ENCODE results near the gene KHK.

KHK gene

DNA sequence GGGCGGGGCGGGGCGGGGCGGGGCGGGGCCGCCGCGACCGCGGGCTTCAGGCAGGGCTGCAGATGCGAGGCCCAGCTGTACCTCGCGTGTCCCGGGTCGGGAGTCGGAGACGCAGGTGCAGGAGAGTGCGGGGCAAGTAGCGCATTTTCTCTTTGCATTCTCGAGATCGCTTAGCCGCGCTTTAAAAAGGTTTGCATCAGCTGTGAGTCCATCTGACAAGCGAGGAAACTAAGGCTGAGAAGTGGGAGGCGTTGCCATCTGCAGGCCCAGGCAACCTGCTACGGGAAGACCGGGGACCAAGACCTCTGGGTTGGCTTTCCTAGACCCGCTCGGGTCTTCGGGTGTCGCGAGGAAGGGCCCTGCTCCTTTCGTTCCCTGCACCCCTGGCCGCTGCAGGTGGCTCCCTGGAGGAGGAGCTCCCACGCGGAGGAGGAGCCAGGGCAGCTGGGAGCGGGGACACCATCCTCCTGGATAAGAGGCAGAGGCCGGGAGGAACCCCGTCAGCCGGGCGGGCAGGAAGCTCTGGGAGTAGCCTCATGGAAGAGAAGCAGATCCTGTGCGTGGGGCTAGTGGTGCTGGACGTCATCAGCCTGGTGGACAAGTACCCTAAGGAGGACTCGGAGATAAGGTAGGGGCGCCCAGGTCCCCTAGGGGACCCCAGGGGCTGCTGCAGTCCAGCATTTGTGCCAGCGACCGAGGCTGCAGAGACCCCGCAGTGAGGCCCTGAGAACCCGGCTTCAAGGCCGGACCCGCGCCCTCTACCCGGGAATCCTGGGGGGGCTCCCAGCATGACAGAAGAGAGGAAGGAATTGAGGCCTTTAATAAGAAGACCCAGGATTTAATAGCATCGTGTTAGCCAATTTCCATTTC, at the start of gene KHK:
KHK (plus strand) TSS at position 49 of the 870 bp plus-strand sequence; CDS start at position 537, 488 bp downstream.
- Mint-ChIP-seq H3K27me3 (no peaks in the 10 kb centered on the region), H3K4me3 (peak within 1 kb of the TSS; percentile 80), H3K9me3 (no peaks in the 10 kb centered on the region), H3K27ac (peak within 1 kb of the TSS; percentile 90), H3K36me3 (peaks cover 4% of the 10 kb centered on the region), H3K4me1 (peaks cover 56% of the 10 kb centered on the region)
- DNase-seq, result peak; percentile 57
- CTCF ChIA-PET, result interaction anchor here (0.9 to 2.6 kb wide), 6 partner anchors 10 to 216 kb away, joined by 3 to 10 read pairs (median 3); no protein-coding TSS in a partner anchor

DNA sequence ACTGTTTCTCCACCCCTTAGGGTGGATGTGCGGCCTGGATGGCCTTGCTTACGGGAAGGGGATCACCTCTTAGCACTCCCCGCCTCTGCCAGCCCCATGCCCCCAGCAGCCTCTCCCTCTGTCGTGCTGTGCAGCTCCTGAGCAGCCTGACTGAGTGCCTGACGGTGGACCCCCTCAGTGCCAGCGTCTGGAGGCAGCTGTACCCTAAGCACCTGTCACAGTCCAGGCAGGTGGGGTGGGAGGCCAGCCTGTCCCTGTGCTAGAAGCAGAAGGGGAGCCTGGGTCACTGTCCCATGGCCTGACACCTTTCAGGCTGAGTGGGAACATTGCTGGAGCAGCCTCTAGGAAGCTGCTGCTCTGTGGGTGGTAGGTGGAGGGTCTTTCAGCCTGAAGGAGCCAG, 48.6 kb upstream of the KHK start:
- no peak for DNase-seq
- H3K36me3 Mint-ChIP-seq, result peaks cover 68% of the 10 kb centered on the region
- no peak overlapping the region for H3K27ac Mint-ChIP-seq
- peaks cover 25% of the 10 kb centered on the region for H3K4me1 Mint-ChIP-seq
- H3K27me3 Mint-ChIP-seq, result no peaks in the 10 kb centered on the region
- CTCF ChIA-PET, result interaction anchor here (1.0 to 1.7 kb wide), 2 partner anchors 11 to 12 kb away, joined by 3 to 4 read pairs; no protein-coding TSS in a partner anchor
- no peak overlapping the region for H3K4me3 Mint-ChIP-seq
- no peaks in the 10 kb centered on the region for H3K9me3 Mint-ChIP-seq

DNA sequence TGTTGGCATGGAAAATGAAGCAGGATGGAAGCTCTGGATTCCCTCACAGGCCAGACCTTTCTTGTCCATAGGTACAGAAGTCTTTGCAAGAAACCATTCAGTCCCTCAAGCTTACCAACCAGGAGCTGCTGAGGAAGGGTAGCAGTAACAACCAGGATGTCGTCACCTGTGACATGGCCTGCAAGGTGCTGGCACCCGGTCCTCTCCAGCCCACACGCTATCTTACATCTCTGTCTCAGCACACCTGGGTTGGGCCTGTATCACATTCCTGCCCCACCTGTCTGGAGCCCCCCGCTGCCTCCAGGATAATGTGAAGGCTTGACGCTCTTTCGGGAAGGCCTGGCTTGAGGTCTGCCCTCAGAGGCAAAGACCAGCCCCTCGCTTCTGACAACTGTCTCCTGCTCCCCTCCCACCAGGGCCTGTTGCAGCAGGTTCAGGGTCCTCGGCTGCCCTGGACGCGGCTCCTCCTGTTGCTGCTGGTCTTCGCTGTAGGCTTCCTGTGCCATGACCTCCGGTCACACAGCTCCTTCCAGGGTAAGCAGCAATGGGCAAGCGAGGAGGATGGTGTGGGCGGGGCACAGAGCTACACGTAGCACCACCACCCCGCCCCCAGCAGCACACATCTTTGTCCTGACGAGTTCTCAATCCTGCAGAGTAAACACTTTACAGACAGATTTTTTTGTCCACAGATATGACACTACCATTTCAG, 47.8 kb upstream of the KHK start:
- H3K4me1 Mint-ChIP-seq, result peaks cover 19% of the 10 kb centered on the region
- CTCF ChIA-PET, result interaction anchor here (1.0 to 1.7 kb wide), 2 partner anchors 11 to 12 kb away, joined by 3 to 4 read pairs; no protein-coding TSS in a partner anchor
- no peaks in the 10 kb centered on the region for H3K27me3 Mint-ChIP-seq
- H3K9me3 Mint-ChIP-seq, result no peaks in the 10 kb centered on the region
- DNase-seq, result no peak
- no peak overlapping the region for H3K4me3 Mint-ChIP-seq
- H3K36me3 Mint-ChIP-seq, result peaks cover 64% of the 10 kb centered on the region
- H3K27ac Mint-ChIP-seq, result peak overlapping the region; percentile 62

DNA sequence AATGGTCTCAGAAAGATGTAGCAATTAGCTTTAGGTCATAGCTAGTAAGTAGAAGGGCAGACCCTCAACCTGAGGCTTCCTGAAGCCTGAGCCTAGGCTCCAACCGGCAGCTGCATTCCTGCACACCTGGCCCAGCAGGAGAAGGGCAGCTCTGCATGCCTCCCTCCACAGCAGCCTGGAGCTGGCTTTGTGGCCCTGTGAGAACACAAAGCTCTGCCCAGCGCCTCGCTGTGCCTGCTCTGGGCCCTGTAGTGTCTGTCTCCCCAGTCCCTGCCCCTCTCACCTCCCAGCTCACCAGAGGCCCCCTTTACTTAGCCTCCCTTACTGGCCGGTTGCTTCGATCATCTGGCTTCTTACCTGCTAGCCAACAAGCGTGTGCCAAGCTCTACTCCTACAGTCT, 47.1 kb upstream of the KHK start:
- Mint-ChIP-seq H3K9me3 (no peaks in the 10 kb centered on the region), H3K36me3 (peaks cover 59% of the 10 kb centered on the region), H3K4me1 (peaks cover 13% of the 10 kb centered on the region), H3K4me3 (no peak overlapping the region), H3K27me3 (no peaks in the 10 kb centered on the region), H3K27ac (no peak overlapping the region)
- CTCF ChIA-PET, result no interaction called here
- DNase-seq, result no peak

DNA sequence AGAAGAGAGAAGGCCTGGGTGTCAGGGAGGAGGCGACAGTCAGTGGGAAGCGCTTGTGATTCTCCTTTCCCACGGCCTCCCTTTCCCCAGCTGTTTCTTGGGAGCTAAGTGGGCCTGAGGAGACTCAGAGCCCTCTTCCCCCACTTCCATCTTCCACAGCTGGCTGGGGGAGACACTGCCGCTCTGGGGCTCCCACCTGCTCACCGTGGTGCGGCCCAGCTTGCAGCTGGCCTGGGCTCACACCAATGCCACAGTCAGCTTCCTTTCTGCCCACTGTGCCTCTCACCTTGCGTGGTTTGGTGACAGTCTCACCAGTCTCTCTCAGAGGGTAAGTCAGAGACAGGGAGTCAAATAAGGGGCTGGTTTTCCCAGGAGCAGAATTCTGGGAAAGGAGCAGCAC, 46.7 kb upstream of the KHK start:
- peaks cover 9% of the 10 kb centered on the region for H3K4me1 Mint-ChIP-seq
- CTCF ChIA-PET, result interaction anchor here (1.5 kb wide), 1 partner anchor 78 kb away, joined by 5 read pairs; no protein-coding TSS in a partner anchor

DNA sequence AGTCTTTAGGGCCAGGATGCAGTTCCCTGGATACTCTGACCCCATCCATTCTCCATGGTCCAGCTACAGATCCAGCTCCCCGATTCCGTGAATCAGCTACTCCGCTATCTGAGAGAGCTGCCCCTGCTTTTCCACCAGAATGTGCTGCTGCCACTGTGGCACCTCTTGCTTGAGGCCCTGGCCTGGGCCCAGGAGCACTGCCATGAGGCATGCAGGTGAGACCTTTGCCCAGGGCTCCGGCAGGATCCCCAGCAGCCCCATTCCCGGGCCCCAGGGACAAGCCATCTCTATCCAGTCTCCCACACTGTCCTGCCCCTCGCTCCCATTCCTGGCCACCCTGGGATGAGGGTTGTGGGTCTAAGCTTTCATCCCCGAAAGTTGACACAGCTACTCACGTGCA, 46.3 kb upstream of the KHK start:
- Mint-ChIP-seq H3K27me3 (no peaks in the 10 kb centered on the region), H3K4me1 (peaks cover 4% of the 10 kb centered on the region), H3K9me3 (no peaks in the 10 kb centered on the region), H3K4me3 (no peak overlapping the region), H3K36me3 (peaks cover 55% of the 10 kb centered on the region), H3K27ac (no peak overlapping the region)
- CTCF ChIA-PET, result interaction anchor here (1.5 kb wide), 1 partner anchor 78 kb away, joined by 5 read pairs; no protein-coding TSS in a partner anchor
- DNase-seq, result no peak

More for the DNA sequence above, 46.7 kb upstream of the KHK start:
- Mint-ChIP-seq H3K36me3 (peaks cover 59% of the 10 kb centered on the region), H3K27me3 (no peaks in the 10 kb centered on the region), H3K9me3 (no peaks in the 10 kb centered on the region), H3K27ac (no peak overlapping the region), H3K4me3 (no peak overlapping the region)
- no peak for DNase-seq

DNA sequence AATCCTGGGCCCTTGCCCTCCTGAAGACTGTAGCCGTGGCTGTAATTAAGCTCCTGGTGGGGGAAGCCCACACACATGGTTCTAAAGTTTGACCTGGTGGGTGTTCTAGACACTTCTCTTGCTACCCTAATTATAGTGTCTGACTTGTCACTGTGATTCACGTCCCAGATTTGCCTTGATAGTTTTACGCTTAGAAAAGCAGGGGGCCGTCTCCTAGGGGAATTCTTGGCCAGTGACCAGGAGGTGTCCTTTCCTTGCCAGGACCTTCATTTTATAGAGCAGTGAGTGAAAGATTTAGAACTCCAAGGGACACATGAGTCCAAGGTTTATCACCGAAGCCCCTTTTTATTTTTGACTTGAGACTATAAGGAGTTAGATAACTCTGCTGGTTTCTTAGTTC, 44.8 kb upstream of the KHK start:
- H3K9me3 Mint-ChIP-seq, result no peaks in the 10 kb centered on the region

DNA sequence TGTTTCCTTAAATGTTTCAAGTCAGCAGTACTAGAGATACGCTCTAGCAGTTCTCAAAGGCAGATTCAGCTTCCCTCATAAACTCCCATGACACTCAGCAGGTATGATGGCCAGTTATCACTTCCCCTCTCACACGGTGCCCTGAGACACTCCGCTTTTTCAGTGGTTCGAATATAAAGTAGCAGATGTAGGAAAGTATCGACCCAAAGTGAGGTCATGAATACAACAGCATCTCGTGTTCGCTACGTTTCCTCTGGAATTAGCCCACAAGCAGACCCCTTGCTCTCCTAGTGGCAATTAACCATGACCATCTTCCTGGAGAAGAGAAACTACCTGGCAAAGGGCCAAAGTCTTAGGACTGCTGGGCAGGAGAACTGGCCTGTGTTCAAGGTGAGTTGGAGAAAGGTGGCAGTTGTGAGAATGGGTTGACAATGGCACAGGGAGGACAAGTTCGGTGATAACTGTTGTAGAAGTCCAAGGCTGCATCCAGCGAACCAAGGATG, 44.4 kb upstream of the KHK start:
- Mint-ChIP-seq H3K27ac (peak overlapping the region; percentile 47), H3K4me1 (peaks cover 3% of the 10 kb centered on the region), H3K27me3 (no peaks in the 10 kb centered on the region), H3K4me3 (no peak overlapping the region), H3K36me3 (peaks cover 42% of the 10 kb centered on the region), H3K9me3 (no peaks in the 10 kb centered on the region)
- no peak for DNase-seq
- CTCF ChIA-PET, result no interaction called here

More for the DNA sequence above, 44.8 kb upstream of the KHK start:
- CTCF ChIA-PET, result no interaction called here
- Mint-ChIP-seq H3K4me3 (no peak overlapping the region), H3K36me3 (peaks cover 46% of the 10 kb centered on the region), H3K27ac (peak overlapping the region; percentile 47), H3K27me3 (no peaks in the 10 kb centered on the region), H3K4me1 (peaks cover 3% of the 10 kb centered on the region)
- DNase-seq, result no peak

DNA sequence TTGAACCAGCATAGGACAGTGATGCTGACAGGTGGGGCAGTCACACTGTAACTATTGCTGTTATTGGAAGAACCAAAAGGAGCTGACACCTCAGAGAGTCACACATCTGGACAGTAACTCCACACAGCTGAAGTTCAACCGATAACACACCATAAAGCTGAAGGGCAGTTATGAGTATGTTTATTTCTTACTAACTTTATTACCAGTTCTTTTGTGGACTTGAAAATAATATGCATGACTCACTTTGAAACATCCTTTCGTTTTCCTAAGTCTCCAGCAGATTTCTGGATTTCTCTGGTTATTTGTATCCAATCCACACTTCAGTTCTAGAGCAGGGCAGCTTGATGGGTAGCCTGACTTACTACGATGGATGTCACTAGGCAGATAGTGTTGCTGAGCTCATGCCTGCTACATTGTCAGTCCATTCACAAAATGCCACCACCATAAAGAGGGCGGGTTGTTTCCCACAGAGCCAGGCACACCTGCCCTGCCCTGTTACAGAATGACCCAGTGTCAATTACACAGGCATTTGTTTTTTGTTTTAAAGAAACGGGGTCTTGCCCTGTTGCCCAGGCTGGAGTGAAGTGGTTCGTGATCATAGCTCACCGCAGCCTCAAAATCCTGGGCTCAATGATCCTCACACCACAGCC, 43.5 kb upstream of the KHK start:
- Mint-ChIP-seq H3K4me1 (peaks cover 4% of the 10 kb centered on the region), H3K4me3 (no peak overlapping the region), H3K36me3 (peaks cover 33% of the 10 kb centered on the region), H3K9me3 (no peaks in the 10 kb centered on the region), H3K27ac (no peak overlapping the region), H3K27me3 (no peaks in the 10 kb centered on the region)
- no peak for DNase-seq
- CTCF ChIA-PET, result no interaction called here

DNA sequence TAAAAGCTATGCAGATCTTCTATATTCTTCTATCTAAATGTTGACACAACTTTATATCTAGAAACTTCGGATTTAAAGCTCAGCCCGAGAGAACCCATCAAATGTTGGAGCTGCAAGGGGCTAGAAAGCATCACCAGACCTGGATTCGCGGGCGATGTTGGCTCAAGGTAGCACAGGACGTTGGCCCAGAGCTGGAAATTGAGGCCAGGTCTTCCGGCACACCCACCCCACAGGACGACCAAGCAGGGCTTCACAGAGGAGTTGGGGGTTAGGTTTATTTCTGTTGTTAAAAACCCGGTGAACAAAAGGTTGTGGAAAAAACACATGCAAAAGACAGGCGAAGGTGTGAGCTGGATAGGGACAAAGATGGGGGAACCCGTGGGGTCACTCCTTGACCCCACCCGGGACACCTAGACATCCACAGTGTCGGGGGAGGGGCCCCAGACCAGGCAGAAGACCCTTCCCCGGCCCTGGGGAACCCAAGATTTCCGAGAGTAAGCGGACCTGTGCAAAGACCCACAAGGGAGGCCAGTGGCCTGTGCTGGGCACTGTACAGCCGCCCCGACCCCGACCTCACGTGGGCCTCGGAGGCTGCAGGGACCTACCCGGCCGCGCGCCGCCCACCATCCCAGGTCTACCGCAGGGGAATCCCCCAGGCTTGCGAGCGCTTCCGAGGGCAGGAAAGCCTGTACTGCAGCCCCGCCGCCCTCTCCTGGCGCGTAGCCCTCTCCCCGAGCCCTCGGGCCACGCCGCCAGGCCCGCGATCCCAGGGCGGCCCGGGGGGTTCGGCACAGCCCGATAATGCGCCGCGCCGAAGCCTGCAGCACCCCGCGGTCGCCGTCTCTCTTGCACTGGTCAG, 36.9 kb upstream of the KHK start:
- Mint-ChIP-seq H3K27me3 (peaks cover 13% of the 10 kb centered on the region), H3K9me3 (peaks cover 2% of the 10 kb centered on the region), H3K27ac (peak overlapping the region; percentile 98), H3K4me1 (peaks cover 27% of the 10 kb centered on the region), H3K36me3 (peaks cover 13% of the 10 kb centered on the region), H3K4me3 (peak overlapping the region; percentile 92)
- DNase-seq, result peak; percentile 69
- CTCF ChIA-PET, result interaction anchor here (0.6 to 3.1 kb wide), 9 partner anchors 11 to 88 kb away, joined by 3 to 21 read pairs (median 4); partner anchors contain the start of gene TMEM214

DNA sequence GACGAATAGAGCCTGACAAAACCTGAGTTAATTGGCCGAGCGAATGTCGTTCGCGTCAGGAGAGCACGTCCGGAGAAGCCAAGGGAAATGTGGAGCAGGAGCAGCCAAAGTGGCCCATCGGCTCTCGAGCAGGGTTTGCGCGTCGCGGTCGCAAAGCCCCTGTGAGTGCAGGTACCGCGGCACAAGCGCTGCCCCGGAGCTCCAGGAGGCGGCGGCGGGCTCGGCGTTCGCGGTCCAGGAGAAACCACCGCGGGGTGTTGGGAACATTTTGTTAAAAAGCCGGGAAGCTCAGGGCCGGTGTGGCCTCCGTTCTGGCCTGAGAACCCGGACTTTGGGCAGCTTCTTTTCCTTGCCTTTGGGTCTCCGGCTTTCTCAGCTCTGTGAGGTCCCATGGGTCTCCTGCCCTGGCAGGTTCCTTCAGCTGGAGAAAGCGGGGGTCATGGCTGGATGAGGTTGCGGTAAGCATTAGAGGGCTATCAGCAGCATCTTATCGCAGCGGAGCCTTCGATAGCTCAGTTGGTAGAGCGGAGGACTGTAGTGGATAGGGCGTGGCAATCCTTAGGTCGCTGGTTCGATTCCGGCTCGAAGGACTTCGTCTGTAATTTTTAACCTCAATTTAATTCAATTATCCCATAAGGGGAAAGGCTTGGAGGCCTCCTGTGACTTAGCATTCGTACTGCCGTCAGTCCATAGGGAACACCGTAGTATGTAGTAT, 36.1 kb upstream of the KHK start:
- H3K27ac Mint-ChIP-seq, result peak overlapping the region; percentile 98
- H3K36me3 Mint-ChIP-seq, result peaks cover 20% of the 10 kb centered on the region
- peaks cover 27% of the 10 kb centered on the region for H3K4me1 Mint-ChIP-seq
- CTCF ChIA-PET, result interaction anchor here (0.6 to 3.1 kb wide), 11 partner anchors 12 to 88 kb away, joined by 3 to 21 read pairs (median 4); partner anchors contain the start of genes ABHD1 and TMEM214
- peaks cover 2% of the 10 kb centered on the region for H3K9me3 Mint-ChIP-seq
- DNase-seq, result peak; percentile 93
- H3K27me3 Mint-ChIP-seq, result peaks cover 13% of the 10 kb centered on the region
- H3K4me3 Mint-ChIP-seq, result peak overlapping the region; percentile 92

DNA sequence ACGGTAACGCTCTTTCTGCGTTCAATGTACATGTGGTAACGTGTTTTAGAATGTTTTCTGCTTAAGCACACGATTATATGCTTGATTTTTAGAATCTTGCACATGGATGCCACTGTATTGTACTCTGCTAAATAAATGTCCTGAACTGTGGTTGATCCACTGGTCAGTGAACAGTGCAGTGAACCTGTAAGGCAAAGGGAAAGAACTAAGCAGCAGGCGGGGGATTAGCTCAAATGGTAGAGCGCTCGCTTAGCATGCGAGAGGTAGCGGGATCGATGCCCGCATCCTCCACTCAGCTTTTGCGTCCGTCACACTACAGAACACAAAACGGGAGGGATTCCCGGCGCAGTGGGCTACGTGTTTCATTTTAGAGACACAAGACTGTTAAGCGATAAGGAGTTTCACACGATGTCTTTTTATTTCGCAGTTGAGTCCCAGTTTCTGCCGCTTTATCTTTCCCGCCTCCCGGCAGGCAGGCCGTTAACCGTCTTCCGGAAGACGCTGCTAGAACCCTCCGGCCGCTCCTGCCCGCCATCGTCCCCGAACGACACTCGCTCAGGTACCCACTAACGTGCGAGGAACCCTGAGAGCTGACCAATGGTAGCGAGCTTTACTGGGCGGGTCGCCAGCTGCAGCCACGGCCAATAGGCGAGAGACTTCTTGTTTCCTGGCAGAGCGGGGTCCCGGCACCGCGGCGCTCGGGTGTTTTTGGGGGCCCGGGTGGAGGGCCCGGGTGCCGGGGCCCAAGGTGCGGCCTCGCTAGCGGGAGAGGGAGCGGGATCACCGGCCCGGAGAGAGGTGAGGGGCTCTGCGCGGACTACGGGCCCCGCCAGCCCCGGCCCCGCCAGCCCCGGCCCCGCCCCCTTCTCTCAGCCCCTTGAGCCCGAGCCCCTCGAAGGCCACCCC, 35.3 kb upstream of the KHK start, which contains the start of gene AGBL5:
AGBL5 (plus strand) TSS at position 673 of the 906 bp plus-strand sequence. CDS start 1,291 bp downstream, outside the sequence.
- peaks cover 27% of the 10 kb centered on the region for H3K4me1 Mint-ChIP-seq
- peak within 1 kb of the TSS; percentile 98 for H3K27ac Mint-ChIP-seq
- DNase-seq, result peak; percentile 98
- CTCF ChIA-PET, result interaction anchor here (0.6 to 3.1 kb wide), 13 partner anchors 10 to 89 kb away, joined by 3 to 21 read pairs (median 4); partner anchors contain the start of genes ABHD1, OST4 and TMEM214
- peaks cover 13% of the 10 kb centered on the region for H3K27me3 Mint-ChIP-seq
- H3K36me3 Mint-ChIP-seq, result peaks cover 23% of the 10 kb centered on the region
- peak within 1 kb of the TSS; percentile 92 for H3K4me3 Mint-ChIP-seq
- peaks cover 2% of the 10 kb centered on the region for H3K9me3 Mint-ChIP-seq
